Hepatocyte (in vitro differentiated cells): ENCODE measurements around the gene CALHM1.

Source experiments
- EZH2 ChIP-seq: fragments of 200-600 bp; sonication (generic); IDR thresholded peaks from 2 replicates; pipeline ENCODE4 v1.6.1; 2016; ENCODE audit warnings: antibody characterized with exemption, mild to moderate bottlenecking, borderline replicate concordance
- EZH2phosphoT487 ChIP-seq: fragments of 200-600 bp; sonication (generic); IDR thresholded peaks from one replicate; pipeline ENCODE4 v1.6.1; 2018; ENCODE audit warnings: antibody characterized with exemption, mild to moderate bottlenecking, low read depth, moderate library complexity; ENCODE audit not compliant: unreplicated experiment, severe bottlenecking
- TF ChIP-seq, protein P1 (sequence below): fragments of 200-600 bp; sonication (generic); IDR thresholded peaks from 2 replicates; pipeline ENCODE4 v1.5.1; 2016; ENCODE audit warnings: antibody characterized with exemption, mild to moderate bottlenecking; ENCODE audit not compliant: poor library complexity

DNA sequence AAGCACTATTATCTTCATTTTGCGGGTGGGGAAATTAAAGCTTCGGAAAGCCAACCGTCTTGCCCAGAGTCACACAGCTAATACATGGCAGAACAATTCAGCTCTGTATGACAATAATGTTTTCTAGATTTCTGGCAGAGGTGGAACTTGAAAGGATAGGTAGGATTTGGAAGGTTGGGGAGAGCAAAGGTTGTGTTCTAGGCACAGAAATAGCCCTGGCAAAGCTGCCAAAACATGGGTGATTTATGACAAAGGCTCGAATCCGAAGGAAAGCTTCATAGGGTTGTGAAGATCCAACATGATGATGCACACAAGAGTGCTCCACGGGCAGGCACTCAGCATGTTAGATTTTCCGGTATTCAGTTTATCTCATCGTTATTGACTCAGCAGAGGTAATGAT is 43.1 kb downstream of the CALHM1 start:
- TF ChIP-seq, protein P1, sequence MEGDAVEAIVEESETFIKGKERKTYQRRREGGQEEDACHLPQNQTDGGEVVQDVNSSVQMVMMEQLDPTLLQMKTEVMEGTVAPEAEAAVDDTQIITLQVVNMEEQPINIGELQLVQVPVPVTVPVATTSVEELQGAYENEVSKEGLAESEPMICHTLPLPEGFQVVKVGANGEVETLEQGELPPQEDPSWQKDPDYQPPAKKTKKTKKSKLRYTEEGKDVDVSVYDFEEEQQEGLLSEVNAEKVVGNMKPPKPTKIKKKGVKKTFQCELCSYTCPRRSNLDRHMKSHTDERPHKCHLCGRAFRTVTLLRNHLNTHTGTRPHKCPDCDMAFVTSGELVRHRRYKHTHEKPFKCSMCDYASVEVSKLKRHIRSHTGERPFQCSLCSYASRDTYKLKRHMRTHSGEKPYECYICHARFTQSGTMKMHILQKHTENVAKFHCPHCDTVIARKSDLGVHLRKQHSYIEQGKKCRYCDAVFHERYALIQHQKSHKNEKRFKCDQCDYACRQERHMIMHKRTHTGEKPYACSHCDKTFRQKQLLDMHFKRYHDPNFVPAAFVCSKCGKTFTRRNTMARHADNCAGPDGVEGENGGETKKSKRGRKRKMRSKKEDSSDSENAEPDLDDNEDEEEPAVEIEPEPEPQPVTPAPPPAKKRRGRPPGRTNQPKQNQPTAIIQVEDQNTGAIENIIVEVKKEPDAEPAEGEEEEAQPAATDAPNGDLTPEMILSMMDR = no peak
- TF ChIP-seq EZH2phosphoT487 = no peak
- TF ChIP-seq EZH2 = no peak
